Trophoblast cell (in vitro differentiated cells and primary cell): ENCODE measurements around the gene IL6R.
A peak's percentile ranks its signal among the peaks of the same experiment; 100 is the strongest.

Experiments
- DNase-seq, 2 donors: peaks; one replicate each; pipeline ENCODE4 v3.0.0-alpha.2; 2016
- H2AFZ ChIP-seq: 2 replicates; pipeline ENCODE4 v1.6.1; 2013; ENCODE audit warnings: low read length, moderate library complexity, mild to moderate bottlenecking; ENCODE audit not compliant: insufficient read depth, poor library complexity
- H2AK5ac ChIP-seq: 2 replicates; pipeline ENCODE4 v1.6.1; 2013; ENCODE audit warnings: mild to moderate bottlenecking, low read length
- H2BK120ac ChIP-seq: 2 replicates; pipeline ENCODE4 v1.6.1; 2013; ENCODE audit warnings: low read length, mild to moderate bottlenecking, moderate library complexity; ENCODE audit not compliant: insufficient read depth, poor library complexity
- H2BK12ac ChIP-seq: 2 replicates; pipeline ENCODE4 v1.6.1; 2013; ENCODE audit warnings: mild to moderate bottlenecking, low read length, moderate library complexity
- H2BK5ac ChIP-seq: 2 replicates; pipeline ENCODE4 v1.6.1; 2013; ENCODE audit warnings: low read length, low read depth, moderate library complexity, mild to moderate bottlenecking; ENCODE audit not compliant: poor library complexity
- H3K14ac ChIP-seq: 2 replicates; pipeline ENCODE4 v1.6.1; 2013; ENCODE audit warnings: mild to moderate bottlenecking, low read length
- H3K18ac ChIP-seq: 2 replicates; pipeline ENCODE4 v1.6.1; 2013; ENCODE audit warnings: mild to moderate bottlenecking, low read length
- H3K23ac ChIP-seq: 2 replicates; pipeline ENCODE4 v1.6.1; 2013; ENCODE audit warnings: low read length
- H3K27ac ChIP-seq: 2 replicates; pipeline ENCODE4 v1.5.1; 2013; ENCODE audit warnings: low read depth, mild to moderate bottlenecking, inconsistent platforms, low read length, moderate library complexity
- H3K27me3 ChIP-seq: 2 replicates; pipeline ENCODE4 v1.6.1; 2013; ENCODE audit warnings: inconsistent platforms, mild to moderate bottlenecking, low read length, moderate library complexity; ENCODE audit not compliant: insufficient read depth
- H3K36me3 ChIP-seq, 2 experiments: 1 replicate in 1 of 2; 2 replicates in 1 of 2; pipeline ENCODE4 v1.6.1; 2013; ENCODE audit warnings: low read length in 2 of 2, mild to moderate bottlenecking in 2 of 2, moderate library complexity in 1 of 2; ENCODE audit not compliant: insufficient read depth in 2 of 2, control insufficient read depth in 1 of 2
- H3K4ac ChIP-seq: 2 replicates; pipeline ENCODE4 v1.6.1; 2013; ENCODE audit warnings: low read depth, mild to moderate bottlenecking, low read length, moderate library complexity
- H3K4me1 ChIP-seq, 2 experiments: 1 replicate in 1 of 2; 2 replicates in 1 of 2; pipeline ENCODE4 v1.6.1; 2013; ENCODE audit warnings: low read length in 2 of 2, mild to moderate bottlenecking in 2 of 2, moderate library complexity in 1 of 2; ENCODE audit not compliant: insufficient read depth in 2 of 2, control insufficient read depth in 1 of 2
- H3K4me2 ChIP-seq: 2 replicates; pipeline ENCODE4 v1.6.1; 2013; ENCODE audit warnings: inconsistent platforms, mild to moderate bottlenecking, low read length, moderate library complexity
- H3K4me3 ChIP-seq: 2 replicates; pipeline ENCODE4 v1.5.1; 2013; ENCODE audit warnings: mild to moderate bottlenecking, low read depth, low read length, inconsistent platforms
- H3K79me1 ChIP-seq: one replicate; pipeline ENCODE4 v1.6.1; 2013; ENCODE audit warnings: low read length
- H3K79me2 ChIP-seq: 2 replicates; pipeline ENCODE4 v1.6.1; 2013; ENCODE audit warnings: low read length, mild to moderate bottlenecking; ENCODE audit not compliant: control insufficient read depth, insufficient read depth, poor library complexity
- H3K9ac ChIP-seq: 2 replicates; pipeline ENCODE4 v1.6.1; 2013; ENCODE audit warnings: mild to moderate bottlenecking, low read length
- H3K9me3 ChIP-seq: 2 replicates; pipeline ENCODE4 v1.6.1; 2013; ENCODE audit warnings: low read depth, mild to moderate bottlenecking, control low read depth, inconsistent platforms, low read length; ENCODE audit not compliant: insufficient read depth
- H4K12ac ChIP-seq: 2 replicates; pipeline ENCODE4 v1.6.1; 2013; ENCODE audit warnings: low read depth, mild to moderate bottlenecking, low read length, moderate library complexity
- H4K8ac ChIP-seq: 2 replicates; pipeline ENCODE4 v1.6.1; 2013; ENCODE audit warnings: low read depth, mild to moderate bottlenecking, low read length, moderate library complexity
- H4K91ac ChIP-seq: one replicate; pipeline ENCODE4 v1.6.1; 2013; ENCODE audit warnings: low read depth, mild to moderate bottlenecking, low read length, moderate library complexity
- WGBS: extraction: QIAGEN DNeasy Blood & Tissue Kit; methylation state at CpG from one replicate; pipeline ENCODE4 v1.1.7; 2013; ENCODE audit warnings: missing lambda C conversion rate; ENCODE audit not compliant: insufficient read length, insufficient coverage; ENCODE audit errors: extremely low coverage; 5-methylcytosine and 5-hydroxymethylcytosine counted together

IL6R gene

DNA sequence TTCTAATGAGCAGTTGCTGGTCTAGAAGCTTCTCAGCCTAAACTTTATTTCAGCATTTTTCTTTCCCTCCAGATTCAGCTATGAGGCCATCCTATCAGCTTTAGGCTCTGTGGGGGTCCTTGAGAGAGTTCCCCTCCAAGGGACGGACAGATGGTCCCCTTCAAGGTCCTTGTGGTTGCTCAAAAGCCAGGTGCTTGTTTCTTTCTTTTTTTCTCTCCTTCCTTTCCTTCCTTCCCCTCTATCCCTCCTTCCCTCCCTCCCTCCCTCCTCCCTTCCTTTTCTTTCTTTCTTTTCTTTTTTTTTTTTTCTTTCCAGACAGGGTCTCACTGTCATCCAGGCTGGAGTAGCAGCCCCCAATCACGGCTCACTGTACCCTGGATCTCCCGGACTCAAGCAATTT lies 1.2 kb upstream of the IL6R start:
- Histone ChIP-seq H3K27me3 (peaks cover 14% of the 10 kb centered on the region), H4K12ac (no peak overlapping the region), H3K79me1 (peaks cover 3% of the 10 kb centered on the region), H4K91ac (no peak overlapping the region), H3K79me2 (no peaks in the 10 kb centered on the region), H3K36me3 (no peaks in the 10 kb centered on the region), H3K4me3 (no peak overlapping the region), H4K8ac (no peak overlapping the region), H3K4ac (no peak overlapping the region), H3K9me3 (peaks cover 2% of the 10 kb centered on the region), H2BK12ac (no peak overlapping the region), H3K14ac (no peak overlapping the region), H3K23ac (no peak overlapping the region), H2BK5ac (no peak overlapping the region), H2AFZ (no peak overlapping the region), H2AK5ac (no peak overlapping the region), H3K4me2 (no peak overlapping the region), H3K18ac (no peak overlapping the region), H3K4me1 (peaks cover 7 to 14% of the 10 kb centered on the region in 2 experiments), H2BK120ac (no peak overlapping the region), H3K9ac (no peak overlapping the region), H3K27ac (no peak overlapping the region)
- no peak for DNase-seq
- no CpG with 5 or more reads among the region's 3 CpGs for WGBS

DNA sequence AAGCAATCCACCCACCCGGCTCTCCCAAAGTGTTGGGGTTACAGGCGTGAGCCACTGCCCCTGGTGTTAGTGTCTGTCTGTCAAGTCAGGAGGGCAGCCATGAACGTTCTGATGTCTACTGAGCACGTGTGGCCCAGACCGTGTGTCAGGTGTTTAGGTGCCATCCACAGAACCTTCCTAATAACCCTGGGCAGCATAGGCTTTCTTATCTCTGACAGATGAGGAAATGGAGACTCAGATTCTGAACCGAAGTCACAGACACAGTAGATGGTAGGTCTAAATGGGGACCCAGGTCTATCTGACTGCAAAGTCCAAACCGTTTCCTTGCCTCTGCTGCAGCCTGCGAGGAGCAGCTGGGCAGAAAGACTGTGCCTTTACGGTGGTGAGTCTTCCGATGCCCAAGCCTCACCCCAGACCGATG lies 622 bp upstream of the IL6R start:
- Histone ChIP-seq H3K27me3 (peaks cover 14% of the 10 kb centered on the region), H3K9ac (no peak overlapping the region), H3K79me2 (no peaks in the 10 kb centered on the region), H3K23ac (no peak overlapping the region), H3K4me2 (peak overlapping the region; percentile 98), H3K79me1 (peaks cover 3% of the 10 kb centered on the region), H3K27ac (no peak overlapping the region), H4K12ac (no peak overlapping the region), H3K4me1 (peaks cover 7 to 14% of the 10 kb centered on the region in 2 experiments), H2BK120ac (no peak overlapping the region), H2BK12ac (no peak overlapping the region), H4K8ac (no peak overlapping the region), H2BK5ac (no peak overlapping the region), H4K91ac (no peak overlapping the region), H3K18ac (no peak overlapping the region), H3K9me3 (peaks cover 2% of the 10 kb centered on the region), H3K14ac (no peak overlapping the region), H2AK5ac (no peak overlapping the region), H2AFZ (no peak overlapping the region), H3K4ac (no peak overlapping the region), H3K36me3 (no peaks in the 10 kb centered on the region), H3K4me3 (no peak overlapping the region)
- no peak for DNase-seq
- WGBS: no CpG with 5 or more reads among the region's 11 CpGs

DNA sequence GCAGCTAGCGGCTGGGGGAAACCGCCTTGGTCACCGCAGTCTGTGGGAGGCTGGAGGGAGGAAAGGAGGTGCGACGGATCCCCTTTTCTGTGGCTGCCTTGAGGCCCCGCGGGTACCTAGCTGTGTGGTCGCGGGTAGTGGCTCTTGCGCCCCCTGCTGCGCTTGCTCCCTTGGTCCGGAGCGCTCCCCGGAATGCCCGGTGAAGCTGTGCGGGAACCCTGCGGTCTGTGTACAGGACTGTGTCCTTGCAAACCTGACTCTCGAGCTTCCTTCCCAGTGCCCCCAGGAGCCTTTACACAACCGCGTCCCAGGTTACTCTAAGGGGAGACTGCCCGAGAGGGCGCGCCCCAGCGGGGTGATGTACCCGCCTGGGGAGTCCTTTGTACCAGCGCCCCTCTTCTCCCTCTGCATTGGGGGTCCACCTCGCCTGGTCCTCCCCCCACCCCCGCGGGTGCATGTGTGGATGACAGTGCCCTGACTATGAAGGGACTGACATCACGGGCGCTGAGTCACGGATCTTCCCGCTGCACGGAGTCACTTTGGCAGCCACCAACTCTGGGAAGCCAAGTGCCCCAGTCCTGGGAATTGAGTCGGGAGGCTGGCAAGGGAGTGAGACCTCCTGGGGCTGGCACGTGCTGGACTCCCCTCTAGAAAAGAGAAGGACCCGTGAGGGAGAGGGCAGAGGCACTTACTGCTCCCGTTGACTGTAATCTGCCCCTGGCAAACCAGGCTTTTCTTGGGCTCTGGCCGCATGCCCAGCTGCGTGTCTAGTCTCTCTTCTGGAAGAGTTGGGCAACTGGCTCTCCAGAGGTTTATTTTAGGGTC lies 816 bp downstream of the IL6R start:
- WGBS: no CpG with 5 or more reads among the region's 40 CpGs
- H2BK5ac ChIP-seq: no peak overlapping the region
- H3K4me2 ChIP-seq: peak overlapping the region; percentile 98
- no peak overlapping the region for H4K8ac ChIP-seq
- no peak overlapping the region for H2BK120ac ChIP-seq
- no peak overlapping the region for H3K23ac ChIP-seq
- DNase-seq: peak; percentile 77 to 80
- no peak overlapping the region for H4K91ac ChIP-seq
- peak overlapping the region; percentile 64 for H2AFZ ChIP-seq
- H3K79me2 ChIP-seq: no peaks in the 10 kb centered on the region
- peaks cover 3% of the 10 kb centered on the region for H3K79me1 ChIP-seq
- no peak overlapping the region for H3K14ac ChIP-seq
- H3K9ac ChIP-seq: peak overlapping the region; percentile 57
- no peak overlapping the region for H4K12ac ChIP-seq
- peak overlapping the region; percentile 59 for H3K4me3 ChIP-seq
- no peak overlapping the region for H3K27ac ChIP-seq
- H2AK5ac ChIP-seq: no peak overlapping the region
- H3K27me3 ChIP-seq: peaks cover 14% of the 10 kb centered on the region
- no peaks in the 10 kb centered on the region for H3K36me3 ChIP-seq
- no peak overlapping the region for H3K4ac ChIP-seq
- H2BK12ac ChIP-seq: no peak overlapping the region
- peaks cover 7 to 14% of the 10 kb centered on the region in 2 experiments for H3K4me1 ChIP-seq
- H3K9me3 ChIP-seq: peaks cover 2% of the 10 kb centered on the region
- H3K18ac ChIP-seq: no peak overlapping the region

DNA sequence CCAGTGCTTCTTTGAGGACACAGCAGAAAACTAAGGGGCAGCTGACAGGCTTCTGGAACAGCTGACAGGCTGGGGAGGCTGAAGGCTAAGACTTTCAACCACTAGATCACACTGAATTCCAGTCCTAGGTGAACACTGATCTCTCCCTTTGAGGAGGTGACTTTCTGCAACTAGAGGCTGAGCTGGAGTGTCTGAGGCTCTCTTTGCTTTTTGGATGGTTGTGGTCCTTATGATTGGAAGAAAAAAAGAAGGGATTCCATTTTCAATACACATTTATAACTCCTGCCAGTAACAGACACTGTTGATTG lies 1.4 kb downstream of the IL6R start:
- no peak overlapping the region for H2BK5ac ChIP-seq
- H3K9ac ChIP-seq: no peak overlapping the region
- H2AK5ac ChIP-seq: no peak overlapping the region
- no peak overlapping the region for H2AFZ ChIP-seq
- peaks cover 3% of the 10 kb centered on the region for H3K79me1 ChIP-seq
- H4K8ac ChIP-seq: no peak overlapping the region
- no peak overlapping the region for H3K14ac ChIP-seq
- no peaks in the 10 kb centered on the region for H3K79me2 ChIP-seq
- no peak overlapping the region for H3K4me3 ChIP-seq
- no peak overlapping the region for H3K4ac ChIP-seq
- no peak overlapping the region for H3K27ac ChIP-seq
- peaks cover 7 to 14% of the 10 kb centered on the region in 2 experiments for H3K4me1 ChIP-seq
- no peak overlapping the region for H4K12ac ChIP-seq
- H4K91ac ChIP-seq: no peak overlapping the region
- no peak overlapping the region for H2BK120ac ChIP-seq
- H3K9me3 ChIP-seq: peaks cover 2% of the 10 kb centered on the region
- no peak overlapping the region for H2BK12ac ChIP-seq
- H3K18ac ChIP-seq: no peak overlapping the region
- peaks cover 13% of the 10 kb centered on the region for H3K27me3 ChIP-seq
- no peak for DNase-seq
- H3K36me3 ChIP-seq: no peaks in the 10 kb centered on the region
- H3K23ac ChIP-seq: no peak overlapping the region
- H3K4me2 ChIP-seq: no peak overlapping the region
